SH-SY5Y (cell line): ENCODE measurements around the gene AAK1.

Source experiments
- GATA2 ChIP-seq: IDR thresholded peaks from 2 replicates; pipeline ENCODE4 v1.6.1; 2011; ENCODE audit warnings: mild to moderate bottlenecking, low read depth, low read length
- GATA3 ChIP-seq: IDR thresholded peaks from 2 replicates; pipeline ENCODE4 v1.6.1; 2011; ENCODE audit warnings: low read depth, mild to moderate bottlenecking, low read length, moderate library complexity

DNA sequence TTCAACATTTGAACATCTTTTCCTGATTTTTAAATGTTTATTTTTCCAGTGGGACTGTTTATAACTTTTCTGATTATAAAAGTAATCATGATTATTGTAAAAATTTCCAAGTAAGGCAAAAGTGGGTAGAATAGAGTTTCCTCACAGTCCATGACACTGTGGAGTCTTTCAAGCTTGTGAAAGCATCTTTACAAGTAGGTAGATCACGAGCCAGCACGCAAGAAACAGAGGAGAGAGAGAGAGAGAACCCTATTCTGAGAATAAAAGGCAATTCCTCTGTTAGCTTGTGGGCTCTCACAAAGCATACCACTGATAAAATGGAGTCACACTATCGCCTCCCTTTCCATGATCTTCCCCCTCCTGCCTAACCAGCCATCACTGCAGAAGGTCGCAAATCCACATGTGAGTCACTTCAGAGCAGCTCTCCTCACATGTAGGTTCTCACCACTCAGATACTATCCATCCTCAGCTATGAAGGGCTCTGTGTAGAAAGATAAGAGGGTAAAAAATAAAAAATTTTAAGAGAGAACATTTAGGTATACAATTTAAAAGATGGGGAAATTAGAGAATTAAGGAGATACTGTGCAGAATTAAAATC is 40.3 kb downstream of the AAK1 start:
- no peak for TF ChIP-seq GATA2
- no peak for TF ChIP-seq GATA3
